ENCODE results near the gene PXMP2.

The PXMP2 gene

DNA sequence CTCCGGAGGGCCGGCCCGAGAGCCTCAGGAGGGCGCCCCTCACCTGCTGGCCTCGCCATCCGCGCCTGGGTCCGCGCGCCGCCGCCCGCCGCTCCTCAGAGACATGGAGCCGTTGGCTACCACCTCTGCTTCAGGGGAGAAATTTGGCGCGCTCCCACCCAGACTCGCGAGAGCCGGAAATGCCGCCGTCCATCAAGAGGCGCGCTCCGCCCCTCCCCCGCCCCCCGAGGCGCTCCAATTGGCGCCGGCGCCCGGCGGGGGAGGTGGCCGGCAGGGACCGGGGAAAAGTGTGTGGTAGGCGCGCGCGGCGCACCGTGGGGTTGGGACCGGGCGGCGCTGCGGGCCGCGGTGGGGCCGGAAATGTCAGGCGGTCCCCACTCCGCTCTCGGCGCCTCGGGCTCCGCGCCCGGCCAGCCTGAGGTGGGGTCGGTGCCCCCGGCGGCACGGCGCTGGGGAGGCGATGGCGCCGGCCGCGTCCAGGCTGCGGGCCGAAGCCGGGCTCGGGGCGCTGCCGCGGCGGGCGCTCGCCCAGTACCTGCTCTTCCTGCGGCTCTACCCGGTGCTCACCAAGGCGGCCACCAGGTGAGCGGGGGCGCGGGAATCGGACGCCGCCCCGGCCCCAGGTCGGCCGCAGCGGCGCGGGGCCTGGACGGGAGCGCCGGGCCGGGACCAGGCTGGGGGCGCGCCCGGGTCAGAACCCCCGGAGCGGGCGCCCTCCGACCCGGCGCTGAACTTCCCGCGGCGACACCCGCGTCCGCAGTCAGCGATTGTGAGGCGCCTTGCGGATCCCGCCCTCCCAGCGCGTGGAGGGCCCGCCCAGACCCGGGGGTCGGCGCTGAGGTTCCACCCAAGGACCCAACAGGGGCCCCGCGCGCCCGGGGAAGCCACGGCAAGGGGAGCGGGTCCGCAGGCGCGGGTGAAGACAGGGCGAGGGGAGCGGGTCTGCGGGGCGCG lies at the start of gene PXMP2, which contains the start of gene POLE:
Gene PXMP2, plus strand, starts transcription at position 377 of the 954 bp plus-strand sequence. Its CDS starts 84 bp downstream, at position 461.
Gene POLE, minus strand, starts transcription at position 132 of the 954 bp plus-strand sequence. Its CDS starts 27 bp downstream, at position 105.
- no peaks in the 10 kb centered on the region for H3K9me3 ChIP-seq (ENCODE audit: insufficient read depth, low read length)
- peaks cover 60% of the 10 kb centered on the region for H3K79me2 ChIP-seq (ENCODE audit: low read length)
- peak within 1 kb of the TSS; percentile 98 for H3K4me3 ChIP-seq (ENCODE audit: low read length)
- TF ChIP-seq, protein P1, sequence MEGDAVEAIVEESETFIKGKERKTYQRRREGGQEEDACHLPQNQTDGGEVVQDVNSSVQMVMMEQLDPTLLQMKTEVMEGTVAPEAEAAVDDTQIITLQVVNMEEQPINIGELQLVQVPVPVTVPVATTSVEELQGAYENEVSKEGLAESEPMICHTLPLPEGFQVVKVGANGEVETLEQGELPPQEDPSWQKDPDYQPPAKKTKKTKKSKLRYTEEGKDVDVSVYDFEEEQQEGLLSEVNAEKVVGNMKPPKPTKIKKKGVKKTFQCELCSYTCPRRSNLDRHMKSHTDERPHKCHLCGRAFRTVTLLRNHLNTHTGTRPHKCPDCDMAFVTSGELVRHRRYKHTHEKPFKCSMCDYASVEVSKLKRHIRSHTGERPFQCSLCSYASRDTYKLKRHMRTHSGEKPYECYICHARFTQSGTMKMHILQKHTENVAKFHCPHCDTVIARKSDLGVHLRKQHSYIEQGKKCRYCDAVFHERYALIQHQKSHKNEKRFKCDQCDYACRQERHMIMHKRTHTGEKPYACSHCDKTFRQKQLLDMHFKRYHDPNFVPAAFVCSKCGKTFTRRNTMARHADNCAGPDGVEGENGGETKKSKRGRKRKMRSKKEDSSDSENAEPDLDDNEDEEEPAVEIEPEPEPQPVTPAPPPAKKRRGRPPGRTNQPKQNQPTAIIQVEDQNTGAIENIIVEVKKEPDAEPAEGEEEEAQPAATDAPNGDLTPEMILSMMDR (IDR thresholded peaks at IDR 0.05; ENCODE audit: low read depth, low read length): no peak
- H3K27ac ChIP-seq (ENCODE audit: low read length): peak within 1 kb of the TSS; percentile 51
- H3K4me1 ChIP-seq (ENCODE audit: low read length): peaks cover 11% of the 10 kb centered on the region
- peak within 1 kb of the TSS; percentile 95 for H3K9ac ChIP-seq (ENCODE audit: low read length)
- H4K20me1 ChIP-seq (ENCODE audit: insufficient read depth, low read length): peaks cover 23% of the 10 kb centered on the region
- peak within 1 kb of the TSS; percentile 78 for H3K4me2 ChIP-seq (ENCODE audit: low read length)
- no peaks in the 10 kb centered on the region for H3K27me3 ChIP-seq (ENCODE audit: low read depth, low read length)
- H2AFZ ChIP-seq (ENCODE audit: low read depth, low read length): no peak within 1 kb of the TSS
- H3K36me3 ChIP-seq (replicated peaks; ENCODE audit: low read depth, low read length): peaks cover 11% of the 10 kb centered on the region

- no peaks in the 10 kb centered on the region for H3K9me3 ChIP-seq (ENCODE audit: insufficient read depth, low read length)
- no peaks in the 10 kb centered on the region; the same call in 1 of the 2 replicates for H3K79me2 ChIP-seq (ENCODE audit: low read length)
- H4K20me1 ChIP-seq (ENCODE audit: insufficient read depth, low read length): peaks cover 6% of the 10 kb centered on the region; the same call in 1 of the 2 replicates
- no peak overlapping the region for H3K9ac ChIP-seq (ENCODE audit: low read length)
- no peak overlapping the region for H3K27ac ChIP-seq (ENCODE audit: low read length)
- TF ChIP-seq EZH2phosphoT487 (IDR thresholded peaks at IDR 0.05; ENCODE audit: low read depth): no peak
- H3K4me3 ChIP-seq (ENCODE audit: low read length): no peak overlapping the region
- H3K27me3 ChIP-seq (ENCODE audit: low read depth, low read length): no peaks in the 10 kb centered on the region
- no peak overlapping the region for H2AFZ ChIP-seq (ENCODE audit: low read depth, low read length)
- H3K36me3 ChIP-seq (replicated peaks; ENCODE audit: low read depth, low read length): peaks cover 79% of the 10 kb centered on the region
- H3K4me1 ChIP-seq (ENCODE audit: low read length): peaks cover 32% of the 10 kb centered on the region
- no peak overlapping the region for H3K4me2 ChIP-seq (ENCODE audit: low read length)
Measured at GRCh38 chr12:132637811-132638210, 49.6 kb upstream of the PXMP2 start.

DNA sequence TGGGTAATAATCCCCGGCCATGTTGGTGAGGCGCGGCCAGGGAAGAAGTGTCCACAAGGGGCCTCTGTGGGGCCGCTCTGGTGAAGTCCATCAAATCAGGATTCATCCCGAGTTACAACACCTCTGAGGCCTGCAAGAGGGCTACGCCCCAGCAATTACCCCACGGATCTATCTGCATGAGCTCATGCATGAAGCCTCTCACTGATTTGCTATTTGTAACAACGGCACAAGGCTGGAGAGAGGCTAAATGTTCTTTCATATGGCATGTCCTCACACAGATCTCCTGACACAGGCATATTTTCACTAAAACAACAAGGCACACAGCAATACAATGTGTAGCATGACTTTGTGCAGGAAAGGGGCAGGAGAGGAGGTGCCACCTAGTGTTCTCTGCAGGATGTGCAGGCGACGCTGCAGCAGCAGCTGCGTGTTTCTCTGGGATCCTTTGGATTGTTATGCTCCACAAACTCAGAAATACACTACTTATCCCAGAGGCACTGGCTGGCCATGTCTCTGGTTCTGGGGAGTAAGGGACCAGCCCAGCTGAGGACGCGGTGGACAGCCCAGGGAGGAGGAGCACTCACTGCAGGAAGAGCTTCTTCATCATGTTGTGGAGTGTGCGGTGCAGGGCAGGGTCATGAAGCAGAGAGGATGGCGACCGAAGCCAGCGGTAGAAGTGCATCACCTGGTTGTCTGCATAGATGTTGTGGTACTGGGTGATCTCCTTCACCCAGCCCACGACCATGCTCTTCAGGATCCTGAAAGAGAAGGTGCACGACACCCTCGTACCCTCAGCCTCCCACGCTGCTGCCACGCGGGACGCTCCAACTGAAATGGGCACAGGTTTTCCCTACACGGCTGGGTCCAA lies 48.6 kb upstream of the PXMP2 start:
- H3K27ac ChIP-seq (ENCODE audit: low read length): no peak overlapping the region
- peaks cover 83% of the 10 kb centered on the region for H3K36me3 ChIP-seq (replicated peaks; ENCODE audit: low read depth, low read length)
- no peaks in the 10 kb centered on the region; the same call in 1 of the 2 replicates for H3K79me2 ChIP-seq (ENCODE audit: low read length)
- no peak overlapping the region for H2AFZ ChIP-seq (ENCODE audit: low read depth, low read length)
- TF ChIP-seq EZH2phosphoT487 (IDR thresholded peaks at IDR 0.05; ENCODE audit: low read depth): no peak
- TF ChIP-seq, protein P1 (IDR thresholded peaks at IDR 0.05; ENCODE audit: low read depth, low read length): peak; percentile 84
- H3K4me1 ChIP-seq (ENCODE audit: low read length): peaks cover 23% of the 10 kb centered on the region
- no peak overlapping the region for H3K4me2 ChIP-seq (ENCODE audit: low read length)
- no peak overlapping the region for H3K4me3 ChIP-seq (ENCODE audit: low read length)
- no peak overlapping the region for H3K9ac ChIP-seq (ENCODE audit: low read length)
- no peaks in the 10 kb centered on the region for H3K27me3 ChIP-seq (ENCODE audit: low read depth, low read length)
- H3K9me3 ChIP-seq (ENCODE audit: insufficient read depth, low read length): no peaks in the 10 kb centered on the region
- H4K20me1 ChIP-seq (ENCODE audit: insufficient read depth, low read length): peaks cover 6% of the 10 kb centered on the region; the same call in 1 of the 2 replicates

- TF ChIP-seq EZH2phosphoT487 (IDR thresholded peaks at IDR 0.05; ENCODE audit: low read depth): no peak
- TF ChIP-seq, protein P1 (IDR thresholded peaks at IDR 0.05; ENCODE audit: low read depth, low read length): no peak
- Histone ChIP-seq H3K36me3 (replicated peaks; ENCODE audit: low read depth, low read length) (peaks cover 75% of the 10 kb centered on the region), H3K9ac (ENCODE audit: low read length) (no peak overlapping the region)
Measured at GRCh38 chr12:132639956-132640520, 47.3 kb upstream of the PXMP2 start.

More at GRCh38 chr12:132639956-132640520, 47.3 kb upstream of the PXMP2 start:
- Histone ChIP-seq H3K27ac (ENCODE audit: low read length) (no peak overlapping the region), H4K20me1 (ENCODE audit: insufficient read depth, low read length) (peaks cover 6% of the 10 kb centered on the region; the same call in 1 of the 2 replicates), H3K79me2 (ENCODE audit: low read length) (no peaks in the 10 kb centered on the region; the same call in 1 of the 2 replicates), H3K27me3 (ENCODE audit: low read depth, low read length) (no peaks in the 10 kb centered on the region), H3K4me2 (ENCODE audit: low read length) (no peak overlapping the region), H2AFZ (ENCODE audit: low read depth, low read length) (no peak overlapping the region), H3K9me3 (ENCODE audit: insufficient read depth, low read length) (no peaks in the 10 kb centered on the region), H3K4me1 (ENCODE audit: low read length) (peaks cover 10% of the 10 kb centered on the region), H3K4me3 (ENCODE audit: low read length) (no peak overlapping the region)
